ENCODE results near the gene NFU1.

- TF ChIP-seq, protein P1, sequence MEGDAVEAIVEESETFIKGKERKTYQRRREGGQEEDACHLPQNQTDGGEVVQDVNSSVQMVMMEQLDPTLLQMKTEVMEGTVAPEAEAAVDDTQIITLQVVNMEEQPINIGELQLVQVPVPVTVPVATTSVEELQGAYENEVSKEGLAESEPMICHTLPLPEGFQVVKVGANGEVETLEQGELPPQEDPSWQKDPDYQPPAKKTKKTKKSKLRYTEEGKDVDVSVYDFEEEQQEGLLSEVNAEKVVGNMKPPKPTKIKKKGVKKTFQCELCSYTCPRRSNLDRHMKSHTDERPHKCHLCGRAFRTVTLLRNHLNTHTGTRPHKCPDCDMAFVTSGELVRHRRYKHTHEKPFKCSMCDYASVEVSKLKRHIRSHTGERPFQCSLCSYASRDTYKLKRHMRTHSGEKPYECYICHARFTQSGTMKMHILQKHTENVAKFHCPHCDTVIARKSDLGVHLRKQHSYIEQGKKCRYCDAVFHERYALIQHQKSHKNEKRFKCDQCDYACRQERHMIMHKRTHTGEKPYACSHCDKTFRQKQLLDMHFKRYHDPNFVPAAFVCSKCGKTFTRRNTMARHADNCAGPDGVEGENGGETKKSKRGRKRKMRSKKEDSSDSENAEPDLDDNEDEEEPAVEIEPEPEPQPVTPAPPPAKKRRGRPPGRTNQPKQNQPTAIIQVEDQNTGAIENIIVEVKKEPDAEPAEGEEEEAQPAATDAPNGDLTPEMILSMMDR (IDR thresholded peaks at IDR 0.05; ENCODE audit: low read depth, low read length), result no peak
- no peak for TF ChIP-seq EZH2phosphoT487 (IDR thresholded peaks at IDR 0.05; ENCODE audit: low read depth)
Observed at GRCh38 chr2:69383176-69383812, 53.9 kb downstream of the NFU1 start.

Measured in OCI-LY3 (cell line).